PC-9 (cell line): ENCODE results near the gene FNDC3B. TPM values are rescaled to one million over a fixed set of nuclear protein-coding genes. Genes with fewer than 3 reads are reported as not detected.

ENCODE experiments used
- BruUV-seq: library from RNA; stranded (reverse); fragments of 400-500 nt; replicated peaks from 2 replicates; lab custom pipeline; 2021; lab: Mats Ljungman, UMichigan
- CTCF ChIA-PET: fragments of 300-600 bp; sonication (Branson Sonifier 250); formaldehyde crosslinking; loops from one replicate; lab custom pipeline; 2022; ENCODE audit warnings: antibody characterized with exemption; lab: Charles Lee
- POLR2A ChIA-PET: fragments of 300-600 bp; sonication (Branson Sonifier 250); formaldehyde crosslinking; loops from one replicate; lab custom pipeline; 2022; ENCODE audit warnings: antibody characterized with exemption; ENCODE audit not compliant: unreplicated experiment; lab: Charles Lee
- DNase-seq, 2 experiments: peaks; one replicate each; pipeline versions ENCODE4 v3.0.0 to v3.0.0-alpha.2; 2015 to 2022; ENCODE audit warnings: mixed read lengths in 1 of 2
- H2AFZ ChIP-seq: fragments of 200-600 bp; sonication (generic); 2 replicates; pipeline ENCODE4 v1.8.1; 2017; ENCODE audit warnings: antibody characterized with exemption
- H3F3A ChIP-seq: fragments of 200-600 bp; sonication (generic); 2 replicates; pipeline ENCODE4 v1.8.1; 2017; ENCODE audit warnings: antibody characterized with exemption, mild to moderate bottlenecking, low read depth; ENCODE audit not compliant: insufficient read depth
- H3K27ac ChIP-seq: fragments of 200-600 bp; sonication (generic); 2 replicates; pipeline ENCODE4 v1.6.1; 2016; ENCODE audit warnings: mixed run types
- H3K27me3 ChIP-seq: fragments of 200-600 bp; sonication (generic); 2 replicates; pipeline ENCODE4 v1.6.1; 2016; ENCODE audit warnings: low read depth, mixed run types; ENCODE audit not compliant: insufficient read depth
- H3K36me3 ChIP-seq: fragments of 200-600 bp; sonication (generic); 2 replicates; pipeline ENCODE4 v1.6.1; 2016; ENCODE audit warnings: low read depth, mixed run types
- H3K4me1 ChIP-seq: fragments of 200-600 bp; sonication (generic); replicated peaks from 2 replicates; pipeline ENCODE4 v1.6.1; 2016; ENCODE audit warnings: mixed run types; ENCODE audit not compliant: insufficient read depth
- H3K4me2 ChIP-seq: fragments of 200-600 bp; sonication (generic); 2 replicates; pipeline ENCODE4 v1.6.1; 2017; ENCODE audit warnings: mixed run types
- H3K4me3 ChIP-seq: fragments of 200-600 bp; sonication (generic); 2 replicates; pipeline ENCODE4 v1.6.1; 2016; ENCODE audit warnings: mixed run types
- H3K79me2 ChIP-seq: fragments of 200-600 bp; sonication (generic); 2 replicates; pipeline ENCODE4 v1.6.1; 2017; ENCODE audit warnings: low read depth, mixed run types
- H3K9me2 ChIP-seq: fragments of 200-600 bp; sonication (generic); 2 replicates; pipeline ENCODE4 v1.8.1; 2017; ENCODE audit warnings: mild to moderate bottlenecking; ENCODE audit not compliant: insufficient read depth
- H3K9me3 ChIP-seq: fragments of 200-600 bp; sonication (generic); 2 replicates; pipeline ENCODE4 v1.8.1; 2016; ENCODE audit warnings: low read depth; ENCODE audit not compliant: insufficient read depth
- H4K20me1 ChIP-seq: fragments of 200-600 bp; sonication (generic); 2 replicates; pipeline ENCODE4 v1.8.1; 2017; ENCODE audit not compliant: insufficient read depth
- EZH2 ChIP-seq: fragments of 200-600 bp; sonication (generic); IDR thresholded peaks from 2 replicates; pipeline ENCODE4 v1.8.0; 2017; ENCODE audit warnings: antibody characterized with exemption, low read depth
- intact Hi-C: fragments of 100-400 bp; cut with micrococcal nuclease; formaldehyde crosslinking; loops from one replicate; pipeline ENCODE4 v1.10.0; 2022; ENCODE audit not compliant: unreplicated experiment
- total RNA-seq: library from RNA; stranded (reverse); gene quantifications from 2 replicates; pipeline ENCODE4 v1.2.3, GENCODE V29; 2021
- TF ChIP-seq, protein P1 (sequence below): fragments of 200-600 bp; sonication (generic); conservative IDR thresholded peaks from 2 replicates; pipeline ENCODE4 v1.6.1; 2017; ENCODE audit warnings: mixed run types, antibody characterized with exemption, mild to moderate bottlenecking, moderate library complexity

The FNDC3B gene
- total RNA-seq, 1 experiment from 2014 or later: 106 TPM

DNA sequence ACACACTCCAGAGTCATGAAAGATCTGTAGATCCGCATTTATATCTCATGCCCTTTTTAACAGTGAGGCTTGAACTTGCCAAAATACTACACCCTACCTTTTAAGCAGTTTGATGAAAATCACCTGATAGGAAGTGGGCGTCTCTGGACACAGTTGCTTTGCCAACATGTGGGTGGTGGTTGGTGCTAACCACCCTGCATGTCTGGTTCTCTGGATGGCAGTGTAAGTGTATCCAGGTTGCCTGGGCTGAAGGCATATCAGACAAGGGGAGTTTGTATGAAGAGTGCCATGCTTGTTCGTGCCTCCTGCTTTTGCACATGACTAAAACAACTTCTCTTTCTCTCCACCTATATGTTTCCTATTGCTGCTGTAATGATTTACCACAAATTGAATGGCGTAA lies 249.3 kb downstream of the FNDC3B start:
- intact Hi-C loops: no loop called here
- Histone ChIP-seq H3K4me2 (no peak overlapping the region), H3K9me2 (no peaks in the 10 kb centered on the region), H3K36me3 (peaks cover 85% of the 10 kb centered on the region), H3K79me2 (peaks cover 94% of the 10 kb centered on the region), H3K4me1 (peaks cover 28% of the 10 kb centered on the region), H3K4me3 (no peak overlapping the region), H2AFZ (no peak overlapping the region), H3K27me3 (no peaks in the 10 kb centered on the region), H4K20me1 (peaks cover 29% of the 10 kb centered on the region), H3K27ac (no peak overlapping the region), H3F3A (peaks cover 69% of the 10 kb centered on the region), H3K9me3 (no peaks in the 10 kb centered on the region)
- DNase-seq: no peak
- CTCF ChIA-PET: no interaction called here
- TF ChIP-seq, protein P1, sequence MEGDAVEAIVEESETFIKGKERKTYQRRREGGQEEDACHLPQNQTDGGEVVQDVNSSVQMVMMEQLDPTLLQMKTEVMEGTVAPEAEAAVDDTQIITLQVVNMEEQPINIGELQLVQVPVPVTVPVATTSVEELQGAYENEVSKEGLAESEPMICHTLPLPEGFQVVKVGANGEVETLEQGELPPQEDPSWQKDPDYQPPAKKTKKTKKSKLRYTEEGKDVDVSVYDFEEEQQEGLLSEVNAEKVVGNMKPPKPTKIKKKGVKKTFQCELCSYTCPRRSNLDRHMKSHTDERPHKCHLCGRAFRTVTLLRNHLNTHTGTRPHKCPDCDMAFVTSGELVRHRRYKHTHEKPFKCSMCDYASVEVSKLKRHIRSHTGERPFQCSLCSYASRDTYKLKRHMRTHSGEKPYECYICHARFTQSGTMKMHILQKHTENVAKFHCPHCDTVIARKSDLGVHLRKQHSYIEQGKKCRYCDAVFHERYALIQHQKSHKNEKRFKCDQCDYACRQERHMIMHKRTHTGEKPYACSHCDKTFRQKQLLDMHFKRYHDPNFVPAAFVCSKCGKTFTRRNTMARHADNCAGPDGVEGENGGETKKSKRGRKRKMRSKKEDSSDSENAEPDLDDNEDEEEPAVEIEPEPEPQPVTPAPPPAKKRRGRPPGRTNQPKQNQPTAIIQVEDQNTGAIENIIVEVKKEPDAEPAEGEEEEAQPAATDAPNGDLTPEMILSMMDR: no peak
- no peak for TF ChIP-seq EZH2
- BruUV-seq: no TSS peak
- POLR2A ChIA-PET: no interaction called here

DNA sequence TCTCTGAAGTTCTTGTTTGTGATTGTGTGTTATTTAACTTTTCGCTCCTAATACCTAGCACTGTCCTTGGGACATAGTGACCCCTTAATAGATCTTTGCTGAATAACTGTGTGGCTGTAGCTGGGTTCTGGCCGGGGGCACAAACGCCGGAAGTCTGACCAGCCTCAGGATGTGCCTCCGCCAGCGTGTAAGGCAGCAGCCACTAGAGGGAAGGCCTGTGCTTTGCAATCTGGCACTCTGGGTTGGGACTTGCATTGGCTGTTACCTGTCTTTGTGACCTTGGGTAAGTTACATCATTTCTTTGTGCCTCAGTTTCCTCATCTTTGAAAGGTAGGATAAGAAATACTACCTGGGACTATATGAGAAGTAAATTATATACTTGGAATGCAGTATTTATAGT lies 250.2 kb downstream of the FNDC3B start:
- peaks cover 88% of the 10 kb centered on the region for H3K36me3 ChIP-seq
- H3K4me3 ChIP-seq: no peak overlapping the region
- intact Hi-C loops: no loop called here
- no TSS peak for BruUV-seq
- TF ChIP-seq, protein P1: no peak; the same call in 1 of the 2 replicates
- TF ChIP-seq EZH2: no peak
- CTCF ChIA-PET: no interaction called here
- no peak overlapping the region for H3K4me2 ChIP-seq
- H3K27me3 ChIP-seq: no peaks in the 10 kb centered on the region
- POLR2A ChIA-PET: no interaction called here
- H3K4me1 ChIP-seq: peaks cover 22% of the 10 kb centered on the region
- no peaks in the 10 kb centered on the region for H3K9me3 ChIP-seq
- H3K79me2 ChIP-seq: peaks cover 91% of the 10 kb centered on the region
- H3K9me2 ChIP-seq: no peaks in the 10 kb centered on the region
- no peak overlapping the region for H3K27ac ChIP-seq
- H3F3A ChIP-seq: peaks cover 68% of the 10 kb centered on the region
- no peak for DNase-seq
- no peak overlapping the region for H2AFZ ChIP-seq
- peaks cover 29% of the 10 kb centered on the region for H4K20me1 ChIP-seq

DNA sequence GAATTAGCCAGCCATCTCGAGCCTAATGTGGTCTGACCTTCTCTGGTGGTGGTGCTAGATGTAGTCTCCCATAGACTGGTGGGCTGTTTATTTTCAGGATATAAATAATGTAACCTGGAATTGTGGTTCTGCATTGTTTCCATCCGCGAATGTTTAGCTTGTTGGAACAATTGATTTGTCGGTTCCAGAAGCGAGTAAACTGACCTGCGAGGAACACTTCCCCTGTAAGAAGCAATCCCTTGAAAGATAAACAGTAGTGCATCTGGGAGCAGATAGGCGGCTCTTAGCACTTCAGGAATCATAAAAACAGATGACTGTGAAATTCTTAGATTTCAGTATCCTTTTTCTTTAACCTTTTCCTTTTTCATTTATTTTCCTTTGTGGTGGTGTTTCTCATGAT lies 251.1 kb downstream of the FNDC3B start:
- no peak for DNase-seq
- Histone ChIP-seq H3K27ac (no peak overlapping the region), H3K4me1 (peaks cover 13% of the 10 kb centered on the region), H3K9me3 (no peaks in the 10 kb centered on the region), H2AFZ (no peak overlapping the region), H3K79me2 (peaks cover 89% of the 10 kb centered on the region), H4K20me1 (peaks cover 29% of the 10 kb centered on the region), H3K36me3 (peaks cover 91% of the 10 kb centered on the region), H3K4me3 (no peak overlapping the region), H3K4me2 (no peak overlapping the region), H3F3A (peaks cover 67% of the 10 kb centered on the region), H3K27me3 (no peaks in the 10 kb centered on the region), H3K9me2 (no peaks in the 10 kb centered on the region)
- no TSS peak for BruUV-seq
- ChIA-PET CTCF (no interaction called here), POLR2A (no interaction called here)
- intact Hi-C loops: no loop called here
- no peak for TF ChIP-seq EZH2
- TF ChIP-seq, protein P1: no peak
